ENCODE measurements around the gene POMZP3. TPM values are rescaled to one million over a fixed set of nuclear protein-coding genes. Genes with fewer than 3 reads are reported as not detected.
"Not testable (repeated sequence)": the region's sequence is repeated elsewhere in the genome, so short reads cannot be mapped to it uniquely, and the experiment has no call there.

Gene POMZP3
- polyA plus RNA-seq, 2 of the 4 experiments (the other 2 are of a cell fraction): 10.6 to 17.6 TPM

GRCh38 chr7:76619439-76620190, 7.5 kb downstream of the POMZP3 start:
- POLR2A ChIA-PET; FAIRE-seq; H3K4me1 ChIP-seq; H3K4me2 ChIP-seq; DNase-seq (ENCODE audit: low read depth in 1 of 2, low spot score in 1 of 2); H3K4me3 ChIP-seq; H3K9me3 ChIP-seq: not testable (repeated sequence)
- peak overlapping the region; percentile 21 to 76; a peak in 3 of 6 replicates for H3K27ac ChIP-seq
- WGBS (ENCODE audit: missing lambda C conversion rate): 60% methylated on average over 4 of the region's 13 CpGs
- CTCF ChIA-PET: interaction anchor here (0.6 kb wide), 1 partner anchor 184 kb away, joined by 3 read pairs; no protein-coding TSS in a partner anchor
- peak; percentile 80 to 90 for ATAC-seq

- H3K4me2 ChIP-seq, H3K4me3 ChIP-seq, FAIRE-seq, H3K9me3 ChIP-seq, H3K4me1 ChIP-seq, POLR2A ChIA-PET, CTCF ChIA-PET, H3K27ac ChIP-seq: not testable (repeated sequence)
- no CpG with 5 or more reads among the region's 3 CpGs for WGBS (ENCODE audit: missing lambda C conversion rate)
- DNase-seq (ENCODE audit: low read depth in 1 of 2, low spot score in 1 of 2) (peak in 1 of 2 experiments; percentile 64), ATAC-seq (peak; percentile 77 to 81)
- TF ChIP-seq CTCF (IDR thresholded peaks at IDR 0.05) (peak; percentile 25), SMC3 (IDR thresholded peaks at IDR 0.05) (peak; percentile 24; the same call in 1 of the 3 replicates), RAD21 (conservative IDR thresholded peaks at IDR 0.05 in 1 of 2, IDR thresholded peaks at IDR 0.05 in 1 of 2) (peak; percentile 32 to 50; a peak in 3 of 5 replicates)
These were observed 13.3 kb downstream of the POMZP3 start for GRCh38 chr7:76613783-76614182.

GRCh38 chr7:76612232-76612631, 14.8 kb downstream of the POMZP3 start:
- not testable (repeated sequence) for DNase-seq (ENCODE audit: low read depth in 1 of 2, low spot score in 1 of 2)
- WGBS (ENCODE audit: missing lambda C conversion rate): no CpG with 5 or more reads among the region's 3 CpGs

GRCh38 chr7:76609864-76610263, 17.2 kb downstream of the POMZP3 start:
- DNase-seq (ENCODE audit: low read depth in 1 of 2, low spot score in 1 of 2); H3K27ac ChIP-seq; H3K4me1 ChIP-seq; POLR2A ChIA-PET; H3K4me3 ChIP-seq; H3K9me3 ChIP-seq; H3K4me2 ChIP-seq; CTCF ChIA-PET: not testable (repeated sequence)
- FAIRE-seq: peak; percentile 49
- peak; percentile 36 to 68; a peak in 4 of 6 replicates for ATAC-seq
- 100% methylated on average over 1 of the region's 10 CpGs for WGBS (ENCODE audit: missing lambda C conversion rate)

More at GRCh38 chr7:76612232-76612631, 14.8 kb downstream of the POMZP3 start:
- FAIRE-seq, POLR2A ChIA-PET, H3K9me3 ChIP-seq, H3K27ac ChIP-seq, H3K4me3 ChIP-seq, ATAC-seq, H3K4me1 ChIP-seq, CTCF ChIA-PET, H3K4me2 ChIP-seq: not testable (repeated sequence)

- DNase-seq (ENCODE audit: low read depth in 1 of 2, low spot score in 1 of 2); H3K4me3 ChIP-seq; FAIRE-seq; ATAC-seq; H3K27ac ChIP-seq; H3K4me1 ChIP-seq; POLR2A ChIA-PET; CTCF ChIA-PET; H3K4me2 ChIP-seq; H3K9me3 ChIP-seq: not testable (repeated sequence)
- 79% methylated on average over 7 of the region's 7 CpGs for WGBS (ENCODE audit: missing lambda C conversion rate)
These were observed 18.6 kb downstream of the POMZP3 start for GRCh38 chr7:76608469-76608868.

GRCh38 chr7:76606027-76606426, 21.1 kb downstream of the POMZP3 start:
- 3% methylated on average over 5 of the region's 6 CpGs for WGBS (ENCODE audit: missing lambda C conversion rate)
- H3K4me3 ChIP-seq, H3K9me3 ChIP-seq, CTCF ChIA-PET, POLR2A ChIA-PET, H3K4me1 ChIP-seq: not testable (repeated sequence)
- ATAC-seq (peak; percentile 91 to 96), FAIRE-seq (peak; percentile 98), DNase-seq (ENCODE audit: low read depth in 1 of 2, low spot score in 1 of 2) (peak in 1 of 2 experiments; percentile 83)
- Histone ChIP-seq H3K4me2 (peak overlapping the region; percentile 57; the same call in 2 of the 3 replicates), H3K27ac (peak overlapping the region in 1 of 2 experiments; percentile 76; a peak in 3 of 6 replicates)

- WGBS (ENCODE audit: missing lambda C conversion rate): 83% methylated on average over 3 of the region's 3 CpGs
- Histone ChIP-seq H3K4me2 (peak overlapping the region; percentile 53), H3K4me1 (peaks cover 29% of the 10 kb centered on the region), H3K27ac (peak overlapping the region; percentile 76 to 80)
- CTCF ChIA-PET; H3K9me3 ChIP-seq; H3K4me3 ChIP-seq; DNase-seq (ENCODE audit: low read depth in 1 of 2, low spot score in 1 of 2); FAIRE-seq; ATAC-seq; POLR2A ChIA-PET: not testable (repeated sequence)
These were observed 26.4 kb downstream of the POMZP3 start for GRCh38 chr7:76600650-76601049.

GRCh38 chr7:76600116-76600482, 27.0 kb downstream of the POMZP3 start:
- ATAC-seq: peak; percentile 60 to 81
- H3K4me3 ChIP-seq; CTCF ChIA-PET; POLR2A ChIA-PET; FAIRE-seq; H3K9me3 ChIP-seq; DNase-seq (ENCODE audit: low read depth in 1 of 2, low spot score in 1 of 2): not testable (repeated sequence)
- Histone ChIP-seq H3K4me2 (peak overlapping the region; percentile 53), H3K4me1 (peaks cover 29% of the 10 kb centered on the region), H3K27ac (peak overlapping the region; percentile 76 to 80)
- 63% methylated on average over 1 of the region's 2 CpGs for whole genome bisulfite sequencing (ENCODE audit: missing lambda C conversion rate)

GRCh38 chr7:76598590-76599264, 28.4 kb downstream of the POMZP3 start:
- Histone ChIP-seq H3K4me2 (peak overlapping the region; percentile 79), H3K4me1 (peaks cover 29% of the 10 kb centered on the region), H3K27ac (peak overlapping the region; percentile 74 to 91; a peak in 4 of 6 replicates)
- peak in 1 of 2 experiments; percentile 56; a peak in 4 of 6 replicates for ATAC-seq
- POLR2A ChIA-PET: interaction anchor here (0.9 kb wide), 1 partner anchor 50 kb away, joined by 3 read pairs; no protein-coding TSS in a partner anchor
- DNase-seq (ENCODE audit: low read depth in 1 of 2, low spot score in 1 of 2); H3K4me3 ChIP-seq; H3K9me3 ChIP-seq; CTCF ChIA-PET; FAIRE-seq: not testable (repeated sequence)

GRCh38 chr7:76597288-76597687, 29.8 kb downstream of the POMZP3 start:
- DNase-seq (ENCODE audit: low read depth in 1 of 2, low spot score in 1 of 2); POLR2A ChIA-PET; H3K4me2 ChIP-seq; H3K9me3 ChIP-seq; H3K4me3 ChIP-seq; H3K27ac ChIP-seq; CTCF ChIA-PET; FAIRE-seq; ATAC-seq: not testable (repeated sequence)
- H3K4me1 ChIP-seq: peaks cover 29% of the 10 kb centered on the region
- WGBS (ENCODE audit: missing lambda C conversion rate): 78% methylated on average over 1 of the region's 1 CpG
